Lower leg skin (tissue), 3 donors: ENCODE results near the gene GIMAP8.

Source experiments
- CTCF ChIP-seq, 3 donors: fragments of 450-650 bp; IDR thresholded peaks; one replicate each; pipeline ENCODE4 v1.5.1; 2016; ENCODE audit warnings: antibody characterized with exemption in 3 of 3, mild to moderate bottlenecking in 3 of 3, moderate library complexity in 2 of 3
- POLR2A ChIP-seq, 2 donors: fragments of 450-650 bp; IDR thresholded peaks; one replicate each; pipeline ENCODE4 v1.6.1; 2016 to 2017; ENCODE audit warnings: antibody characterized with exemption in 2 of 2, mild to moderate bottlenecking in 1 of 2, moderate library complexity in 1 of 2

GRCh38 chr7:150443793-150444540 lies 6.5 kb upstream of the GIMAP8 start:
- TF ChIP-seq CTCF (IDR thresholded peaks at IDR 0.05) (no peak), POLR2A (IDR thresholded peaks at IDR 0.05) (no peak)
